HL-60 (cell line): ENCODE data around the gene FARP2.

ENCODE experiments used
- DNase-seq, 2 experiments: peaks; one replicate each; pipeline ENCODE4 v3.0.0-alpha.2; 2010 to 2020; ENCODE audit warnings: low read depth in 1 of 2, low spot score in 1 of 2
- H3K27ac ChIP-seq: fragments of 250-450 bp; sonication (Bioruptor Pico); replicated peaks from 2 replicates; pipeline ENCODE4 v1.5.1; 2020; ENCODE audit warnings: mild to moderate bottlenecking, moderate library complexity
- H3K27me3 ChIP-seq: fragments of 250-450 bp; sonication (Bioruptor Pico); 2 replicates; pipeline ENCODE4 v1.5.1; 2021; ENCODE audit warnings: mild to moderate bottlenecking, moderate library complexity; ENCODE audit not compliant: insufficient read depth, poor library complexity, severe bottlenecking
- H3K4me3 ChIP-seq: replicated peaks from 2 replicates; pipeline ENCODE4 v1.5.1; 2011; ENCODE audit warnings: mild to moderate bottlenecking, control low read depth, low read length; ENCODE audit not compliant: insufficient read depth
- CTCF ChIP-seq: IDR thresholded peaks from one replicate; pipeline ENCODE4 v1.5.1; 2011; ENCODE audit warnings: low read length, control low read depth, inconsistent platforms; ENCODE audit not compliant: insufficient read depth
- GABPA ChIP-seq: IDR thresholded peaks from 2 replicates; pipeline ENCODE4 v1.6.1; 2012; ENCODE audit warnings: low read depth
- POLR2AphosphoS5 ChIP-seq: IDR thresholded peaks from 2 replicates; pipeline ENCODE4 v1.6.1; 2012; ENCODE audit warnings: low read depth
- REST ChIP-seq: IDR thresholded peaks from 2 replicates; pipeline ENCODE4 v1.6.1; 2012; ENCODE audit warnings: low read depth; ENCODE audit not compliant: insufficient replicate concordance
- SPI1 ChIP-seq: IDR thresholded peaks from 2 replicates; pipeline ENCODE4 v1.6.1; 2012; ENCODE audit warnings: low read depth, mild to moderate bottlenecking, borderline replicate concordance

FARP2 gene

GRCh38 chr2:241532168-241532567 is 176.1 kb downstream of the FARP2 start:
- Histone ChIP-seq H3K27ac (no peak overlapping the region), H3K27me3 (peaks cover 5% of the 10 kb centered on the region), H3K4me3 (no peak overlapping the region)
- DNase-seq, result no peak
- TF ChIP-seq CTCF (no peak), REST (no peak), SPI1 (no peak), POLR2AphosphoS5 (no peak), GABPA (no peak)

GRCh38 chr2:241532733-241533601 is 176.9 kb downstream of the FARP2 start:
- Histone ChIP-seq H3K4me3 (no peak overlapping the region), H3K27me3 (peaks cover 5% of the 10 kb centered on the region), H3K27ac (no peak overlapping the region)
- TF ChIP-seq GABPA (no peak), CTCF (no peak), REST (no peak), SPI1 (no peak)
- DNase-seq, result no peak

GRCh38 chr2:241534293-241534692 is 178.2 kb downstream of the FARP2 start:
- peaks cover 9% of the 10 kb centered on the region for H3K27me3 ChIP-seq
- H3K4me3 ChIP-seq, result no peak overlapping the region
- no peak overlapping the region for H3K27ac ChIP-seq
- TF ChIP-seq CTCF (no peak), GABPA (no peak), POLR2AphosphoS5 (no peak), REST (no peak)
- no peak for DNase-seq
